Sigmoid colon (tissue), 7 donors: Measurements from ENCODE around the gene ZNF24. TPM values are rescaled to one million over a fixed set of nuclear protein-coding genes. Genes with fewer than 3 reads are reported as not detected.
A peak's percentile ranks its signal among the peaks of the same experiment; 100 is the strongest.

ENCODE experiments used
- DNase-seq: peaks from one replicate; pipeline ENCODE4 v3.0.0-alpha.2; 2019
- H3K27ac ChIP-seq, 4 donors: fragments of 200-600 bp; sonication (generic); one replicate each; pipeline ENCODE4 v1.5.1; 2016 to 2019; ENCODE audit warnings: mild to moderate bottlenecking in 1 of 4
- H3K27me3 ChIP-seq, 3 donors: fragments of 200-600 bp; sonication (generic); one replicate each; pipeline ENCODE4 v1.5.1; 2019; ENCODE audit warnings: mild to moderate bottlenecking in 1 of 3
- H3K36me3 ChIP-seq, 4 donors: fragments of 200-600 bp; sonication (generic); one replicate each; pipeline ENCODE4 v1.5.1; 2016 to 2019
- H3K4me1 ChIP-seq, 4 donors: fragments of 200-600 bp; sonication (generic); one replicate each; pipeline ENCODE4 v1.5.1; 2017 to 2019
- H3K4me3 ChIP-seq, 4 donors: fragments of 200-600 bp; sonication (generic); one replicate each; pipeline ENCODE4 v1.5.1; 2017 to 2019; ENCODE audit warnings: mild to moderate bottlenecking in 2 of 4, moderate library complexity in 1 of 4
- H3K9me3 ChIP-seq, 4 donors: fragments of 200-600 bp in 3 of 4; sonication (generic) in 3 of 4; one replicate each; pipeline versions ENCODE4 v1.5.1 to v1.6.1; 2013 to 2019
- CTCF ChIP-seq, 4 experiments: fragments of 450-650 bp in 3 of 4; fragments of 200-600 bp in 1 of 4; IDR thresholded peaks; one replicate each; pipeline ENCODE4 v1.5.1; 2016 to 2019; ENCODE audit warnings: antibody characterized with exemption in 4 of 4, mild to moderate bottlenecking in 3 of 4, moderate library complexity in 2 of 4
- EP300 ChIP-seq, 4 donors: sonication (generic); formaldehyde crosslinking; IDR thresholded peaks; one replicate each; pipeline ENCODE4 v1.6.1; 2017; ENCODE audit warnings: antibody characterized with exemption in 4 of 4
- POLR2A ChIP-seq, 2 donors: fragments of 450-650 bp; IDR thresholded peaks; one replicate each; pipeline ENCODE4 v1.6.1; 2016; ENCODE audit warnings: antibody characterized with exemption in 2 of 2, mild to moderate bottlenecking in 2 of 2, moderate library complexity in 2 of 2
- POLR2AphosphoS5 ChIP-seq, 4 donors: sonication (generic); formaldehyde crosslinking; IDR thresholded peaks; one replicate each; pipeline ENCODE4 v1.6.1; 2017; ENCODE audit warnings: antibody characterized with exemption in 4 of 4
- WGBS, 2 donors: extraction: QIAGEN DNeasy Blood & Tissue Kit; methylation state at CpG; one replicate each; pipeline ENCODE4 v1.1.7; 2013; 5-methylcytosine and 5-hydroxymethylcytosine counted together
- intact Hi-C: fragments of 100-400 bp; cut with DNase I; formaldehyde crosslinking; loops from one replicate; pipeline ENCODE4 v1.15.1; 2023
- polyA plus RNA-seq, 3 donors: library from polyadenylated mRNA; stranded (reverse); fragments of 200-250 nt; gene quantifications; one replicate each; pipeline ENCODE4 v1.2.3, GENCODE V29; 2013
- total RNA-seq, 4 donors: library from RNA; depleted of rRNA; stranded (reverse); fragments of >200 nt; gene quantifications; one replicate each; pipeline ENCODE4 v1.1.0, GENCODE V29; 2016
- donor health status: healthy with polysubstance abuse.
- donor health status: Bipolar disorder and iron deficiency.
- donor health status: healthy.

Gene ZNF24
- total and polyA plus RNA-seq, 7 donors: 12.0 to 49.4 (median 32.4) TPM

GRCh38 chr18:35389095-35389618, 44.9 kb upstream of the ZNF24 start:
- TF ChIP-seq CTCF (IDR thresholded peaks at IDR 0.05) (no peak), EP300 (IDR thresholded peaks at IDR 0.05) (no peak), POLR2AphosphoS5 (IDR thresholded peaks at IDR 0.05) (no peak), POLR2A (IDR thresholded peaks at IDR 0.05) (no peak)
- DNase-seq: no peak
- 43 to 54% methylated on average over 5 of the region's 5 CpGs for WGBS, 2 donors
- no peaks in the 10 kb centered on the region for H3K27me3 ChIP-seq
- H3K36me3 ChIP-seq: no peaks in the 10 kb centered on the region
- H3K4me3 ChIP-seq: no peak overlapping the region
- H3K27ac ChIP-seq: peak overlapping the region in 2 of 4 donors; percentile 43 to 58
- peaks cover 0 to 8% (median 2%) of the 10 kb centered on the region in 4 donors for H3K4me1 ChIP-seq
- intact Hi-C loops: loop anchor here (10.0 kb wide), 1 partner anchor 196 kb away; the partner anchor contains the start of gene GALNT1
- H3K9me3 ChIP-seq: peaks cover 0 to 3% (median 0%) of the 10 kb centered on the region in 4 donors

- intact Hi-C loops: loop anchor here (10.0 kb wide), 1 partner anchor 198 kb away; the partner anchor contains the start of gene GALNT1
- Histone ChIP-seq H3K4me3 (no peak overlapping the region), H3K27me3 (no peaks in the 10 kb centered on the region), H3K27ac (no peak overlapping the region), H3K9me3 (peaks cover 0 to 1% (median 0%) of the 10 kb centered on the region in 4 donors), H3K36me3 (no peaks in the 10 kb centered on the region), H3K4me1 (peaks cover 0 to 8% (median 2%) of the 10 kb centered on the region in 4 donors)
- WGBS, 2 donors: 56 to 65% methylated on average over 3 of the region's 3 CpGs
- TF ChIP-seq POLR2AphosphoS5 (IDR thresholded peaks at IDR 0.05) (no peak), POLR2A (IDR thresholded peaks at IDR 0.05) (no peak), EP300 (IDR thresholded peaks at IDR 0.05) (no peak), CTCF (IDR thresholded peaks at IDR 0.05) (no peak)
- DNase-seq: no peak
Observed at GRCh38 chr18:35387152-35387571, 42.9 kb upstream of the ZNF24 start.

- intact Hi-C loops: loop anchor here (10.0 kb wide), 1 partner anchor 198 kb away; the partner anchor contains the start of gene GALNT1
- H3K4me1 ChIP-seq: peaks cover 0 to 8% (median 2%) of the 10 kb centered on the region in 4 donors
- H3K27me3 ChIP-seq: no peaks in the 10 kb centered on the region
- WGBS, 2 donors: 6 to 19% methylated on average over 7 of the region's 7 CpGs
- H3K9me3 ChIP-seq: no peaks in the 10 kb centered on the region
- DNase-seq: peak; percentile 80
- peak; percentile 51 to 79 (median 71) for TF ChIP-seq CTCF (IDR thresholded peaks at IDR 0.05)
- no peak for TF ChIP-seq POLR2A (IDR thresholded peaks at IDR 0.05)
- H3K27ac ChIP-seq: no peak overlapping the region
- H3K4me3 ChIP-seq: no peak overlapping the region
- no peaks in the 10 kb centered on the region for H3K36me3 ChIP-seq
Observed at GRCh38 chr18:35386600-35387100, 42.4 kb upstream of the ZNF24 start.

- no peaks in the 10 kb centered on the region for H3K27me3 ChIP-seq
- TF ChIP-seq POLR2AphosphoS5 (IDR thresholded peaks at IDR 0.05) (no peak), POLR2A (IDR thresholded peaks at IDR 0.05) (no peak), EP300 (IDR thresholded peaks at IDR 0.05) (no peak), CTCF (IDR thresholded peaks at IDR 0.05) (no peak)
- H3K4me3 ChIP-seq: no peak overlapping the region
- 90% methylated on average over 2 of the region's 2 CpGs for WGBS, 2 donors
- H3K27ac ChIP-seq: no peak overlapping the region
- intact Hi-C loops: loop anchor here (10.0 kb wide), 1 partner anchor 202 kb away; the partner anchor contains the start of gene GALNT1
- peaks cover 0 to 3% (median 0%) of the 10 kb centered on the region in 4 donors for H3K4me1 ChIP-seq
- no peaks in the 10 kb centered on the region for H3K9me3 ChIP-seq
- DNase-seq: no peak
- no peaks in the 10 kb centered on the region for H3K36me3 ChIP-seq
Observed at GRCh38 chr18:35383136-35383535, 38.9 kb upstream of the ZNF24 start.
